Measurements from ENCODE around the gene ADH1C.

DNA sequence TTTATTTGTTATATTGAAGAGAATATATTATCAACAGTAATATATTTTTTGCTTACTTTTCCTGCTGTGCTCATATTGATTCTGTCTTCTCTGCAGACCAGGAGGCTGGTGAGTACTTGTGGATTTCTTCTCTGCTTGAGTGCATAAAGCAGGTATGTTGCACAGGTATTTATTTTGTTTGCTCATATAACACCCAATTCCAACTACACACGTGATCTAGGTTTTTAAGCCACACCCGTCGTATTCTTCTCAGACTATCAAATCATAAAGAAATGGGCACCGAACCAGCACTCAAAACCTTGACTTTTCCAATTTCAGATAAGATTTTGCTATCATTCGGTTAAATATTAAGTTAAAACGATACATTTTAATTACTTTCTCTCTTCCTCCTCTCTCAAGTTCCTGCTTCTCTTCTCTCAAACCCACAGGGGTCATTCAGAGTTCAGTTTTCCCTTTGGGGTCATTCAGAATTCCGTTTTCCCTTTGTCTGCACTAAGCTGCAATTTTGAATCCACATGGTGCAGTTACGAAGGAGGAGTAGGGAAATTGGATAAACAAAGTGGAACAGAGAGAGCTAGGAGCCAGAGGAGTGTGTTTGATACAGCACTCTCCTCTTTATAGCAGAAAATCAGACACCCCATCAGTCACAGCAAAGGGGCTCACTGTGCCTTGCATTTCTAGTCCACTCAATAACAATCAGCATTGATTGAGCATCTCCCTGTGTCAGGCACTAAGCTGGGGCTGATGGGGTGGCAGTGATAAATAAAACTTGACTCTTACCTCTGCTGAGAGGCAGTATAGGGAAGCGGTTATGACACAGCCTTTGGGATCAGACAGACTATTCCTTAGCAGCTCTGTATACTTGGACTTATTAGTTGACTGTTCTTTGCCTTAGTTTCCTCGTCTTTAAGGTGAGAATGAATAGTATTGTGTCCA, at the start of gene ADH1C:
- TF ChIP-seq, protein P1, sequence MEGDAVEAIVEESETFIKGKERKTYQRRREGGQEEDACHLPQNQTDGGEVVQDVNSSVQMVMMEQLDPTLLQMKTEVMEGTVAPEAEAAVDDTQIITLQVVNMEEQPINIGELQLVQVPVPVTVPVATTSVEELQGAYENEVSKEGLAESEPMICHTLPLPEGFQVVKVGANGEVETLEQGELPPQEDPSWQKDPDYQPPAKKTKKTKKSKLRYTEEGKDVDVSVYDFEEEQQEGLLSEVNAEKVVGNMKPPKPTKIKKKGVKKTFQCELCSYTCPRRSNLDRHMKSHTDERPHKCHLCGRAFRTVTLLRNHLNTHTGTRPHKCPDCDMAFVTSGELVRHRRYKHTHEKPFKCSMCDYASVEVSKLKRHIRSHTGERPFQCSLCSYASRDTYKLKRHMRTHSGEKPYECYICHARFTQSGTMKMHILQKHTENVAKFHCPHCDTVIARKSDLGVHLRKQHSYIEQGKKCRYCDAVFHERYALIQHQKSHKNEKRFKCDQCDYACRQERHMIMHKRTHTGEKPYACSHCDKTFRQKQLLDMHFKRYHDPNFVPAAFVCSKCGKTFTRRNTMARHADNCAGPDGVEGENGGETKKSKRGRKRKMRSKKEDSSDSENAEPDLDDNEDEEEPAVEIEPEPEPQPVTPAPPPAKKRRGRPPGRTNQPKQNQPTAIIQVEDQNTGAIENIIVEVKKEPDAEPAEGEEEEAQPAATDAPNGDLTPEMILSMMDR (IDR thresholded peaks at IDR 0.05; ENCODE audit: poor library complexity) = no peak
- TF ChIP-seq EZH2 (IDR thresholded peaks at IDR 0.05; ENCODE audit: borderline replicate concordance) = no peak
